ENCODE measurements around the gene MUC5AC. TPM values are rescaled to one million over a fixed set of nuclear protein-coding genes. Genes with fewer than 3 reads are reported as not detected.

MUC5AC gene, protein sequence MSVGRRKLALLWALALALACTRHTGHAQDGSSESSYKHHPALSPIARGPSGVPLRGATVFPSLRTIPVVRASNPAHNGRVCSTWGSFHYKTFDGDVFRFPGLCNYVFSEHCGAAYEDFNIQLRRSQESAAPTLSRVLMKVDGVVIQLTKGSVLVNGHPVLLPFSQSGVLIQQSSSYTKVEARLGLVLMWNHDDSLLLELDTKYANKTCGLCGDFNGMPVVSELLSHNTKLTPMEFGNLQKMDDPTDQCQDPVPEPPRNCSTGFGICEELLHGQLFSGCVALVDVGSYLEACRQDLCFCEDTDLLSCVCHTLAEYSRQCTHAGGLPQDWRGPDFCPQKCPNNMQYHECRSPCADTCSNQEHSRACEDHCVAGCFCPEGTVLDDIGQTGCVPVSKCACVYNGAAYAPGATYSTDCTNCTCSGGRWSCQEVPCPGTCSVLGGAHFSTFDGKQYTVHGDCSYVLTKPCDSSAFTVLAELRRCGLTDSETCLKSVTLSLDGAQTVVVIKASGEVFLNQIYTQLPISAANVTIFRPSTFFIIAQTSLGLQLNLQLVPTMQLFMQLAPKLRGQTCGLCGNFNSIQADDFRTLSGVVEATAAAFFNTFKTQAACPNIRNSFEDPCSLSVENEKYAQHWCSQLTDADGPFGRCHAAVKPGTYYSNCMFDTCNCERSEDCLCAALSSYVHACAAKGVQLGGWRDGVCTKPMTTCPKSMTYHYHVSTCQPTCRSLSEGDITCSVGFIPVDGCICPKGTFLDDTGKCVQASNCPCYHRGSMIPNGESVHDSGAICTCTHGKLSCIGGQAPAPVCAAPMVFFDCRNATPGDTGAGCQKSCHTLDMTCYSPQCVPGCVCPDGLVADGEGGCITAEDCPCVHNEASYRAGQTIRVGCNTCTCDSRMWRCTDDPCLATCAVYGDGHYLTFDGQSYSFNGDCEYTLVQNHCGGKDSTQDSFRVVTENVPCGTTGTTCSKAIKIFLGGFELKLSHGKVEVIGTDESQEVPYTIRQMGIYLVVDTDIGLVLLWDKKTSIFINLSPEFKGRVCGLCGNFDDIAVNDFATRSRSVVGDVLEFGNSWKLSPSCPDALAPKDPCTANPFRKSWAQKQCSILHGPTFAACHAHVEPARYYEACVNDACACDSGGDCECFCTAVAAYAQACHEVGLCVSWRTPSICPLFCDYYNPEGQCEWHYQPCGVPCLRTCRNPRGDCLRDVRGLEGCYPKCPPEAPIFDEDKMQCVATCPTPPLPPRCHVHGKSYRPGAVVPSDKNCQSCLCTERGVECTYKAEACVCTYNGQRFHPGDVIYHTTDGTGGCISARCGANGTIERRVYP (N-terminal part only)
- 0.11 TPM for total RNA-seq

DNA sequence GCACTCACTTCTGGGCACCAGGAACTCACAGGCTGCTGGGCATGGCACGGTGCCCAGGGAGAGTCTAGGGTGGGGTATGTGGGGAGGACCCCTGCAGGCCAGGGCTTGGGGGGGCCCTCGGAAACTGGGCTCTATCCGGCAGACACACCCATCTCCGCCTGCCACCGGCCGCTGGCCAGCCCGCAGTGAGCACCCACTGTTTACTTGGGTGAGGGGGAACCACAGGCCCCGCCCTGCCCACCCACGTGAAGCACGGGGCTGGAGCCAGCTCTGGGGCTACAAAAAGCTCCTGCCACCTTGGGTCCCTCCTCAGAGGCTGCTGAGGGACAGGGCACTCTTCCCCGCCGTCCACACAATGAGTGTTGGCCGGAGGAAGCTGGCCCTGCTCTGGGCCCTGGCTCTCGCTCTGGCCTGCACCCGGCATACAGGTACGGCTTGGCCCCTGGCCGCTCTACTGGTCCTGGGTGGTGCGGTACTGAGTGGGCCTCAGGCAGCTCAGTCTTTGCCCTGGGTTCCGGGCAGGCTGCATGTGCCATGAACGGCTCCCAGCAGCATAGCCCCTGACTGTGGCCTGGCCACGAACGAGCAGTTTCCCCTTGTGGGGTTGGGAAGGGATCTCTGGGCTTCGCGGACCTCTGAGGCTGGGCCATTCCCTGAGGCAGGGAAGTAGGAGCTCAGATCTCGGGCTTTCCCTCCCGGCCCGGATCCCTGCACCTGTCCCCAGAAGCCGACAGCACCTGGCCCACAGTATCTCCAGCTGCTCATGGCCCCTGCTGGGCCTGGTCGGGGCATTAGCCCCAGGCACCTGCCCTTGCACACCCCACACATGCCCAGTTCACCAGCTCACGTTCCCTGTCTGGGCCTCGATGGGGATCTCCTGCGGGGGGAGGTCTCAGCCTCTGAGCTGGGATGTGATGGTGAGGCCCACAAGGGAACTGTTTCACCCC lies at the start of gene MUC5AC:
TSS of gene MUC5AC (plus strand) at position 309 of the 947 bp plus-strand sequence. CDS start at position 356, 47 bp downstream.
- H3K9me3 ChIP-seq: no peaks in the 10 kb centered on the region
- H3K4me3 ChIP-seq: no peak within 1 kb of the TSS
- no peak for TF ChIP-seq CTCF (IDR thresholded peaks at IDR 0.05)
- no peaks in the 10 kb centered on the region for H3K36me3 ChIP-seq
- no peak within 1 kb of the TSS for H3K27ac ChIP-seq
- no peaks in the 10 kb centered on the region for H3K27me3 ChIP-seq
- H3K4me1 ChIP-seq: no peaks in the 10 kb centered on the region
- intact Hi-C loops (cut with DNase I): no loop called here
- no peak for DNase-seq (ENCODE audit: low spot score in 2 of 2)

- intact Hi-C loops (cut with DNase I): no loop called here
- TF ChIP-seq CTCF (IDR thresholded peaks at IDR 0.05): no peak
- H3K27me3 ChIP-seq: no peaks in the 10 kb centered on the region
- no peaks in the 10 kb centered on the region for H3K9me3 ChIP-seq
- no peaks in the 10 kb centered on the region for H3K36me3 ChIP-seq
- H3K4me1 ChIP-seq: no peaks in the 10 kb centered on the region
- no peak for DNase-seq (ENCODE audit: low spot score in 2 of 2)
- no peak overlapping the region for H3K27ac ChIP-seq
- H3K4me3 ChIP-seq: no peak overlapping the region
These were observed 49.4 kb upstream of the MUC5AC start for GRCh38 chr11:1108246-1108900.

DNA sequence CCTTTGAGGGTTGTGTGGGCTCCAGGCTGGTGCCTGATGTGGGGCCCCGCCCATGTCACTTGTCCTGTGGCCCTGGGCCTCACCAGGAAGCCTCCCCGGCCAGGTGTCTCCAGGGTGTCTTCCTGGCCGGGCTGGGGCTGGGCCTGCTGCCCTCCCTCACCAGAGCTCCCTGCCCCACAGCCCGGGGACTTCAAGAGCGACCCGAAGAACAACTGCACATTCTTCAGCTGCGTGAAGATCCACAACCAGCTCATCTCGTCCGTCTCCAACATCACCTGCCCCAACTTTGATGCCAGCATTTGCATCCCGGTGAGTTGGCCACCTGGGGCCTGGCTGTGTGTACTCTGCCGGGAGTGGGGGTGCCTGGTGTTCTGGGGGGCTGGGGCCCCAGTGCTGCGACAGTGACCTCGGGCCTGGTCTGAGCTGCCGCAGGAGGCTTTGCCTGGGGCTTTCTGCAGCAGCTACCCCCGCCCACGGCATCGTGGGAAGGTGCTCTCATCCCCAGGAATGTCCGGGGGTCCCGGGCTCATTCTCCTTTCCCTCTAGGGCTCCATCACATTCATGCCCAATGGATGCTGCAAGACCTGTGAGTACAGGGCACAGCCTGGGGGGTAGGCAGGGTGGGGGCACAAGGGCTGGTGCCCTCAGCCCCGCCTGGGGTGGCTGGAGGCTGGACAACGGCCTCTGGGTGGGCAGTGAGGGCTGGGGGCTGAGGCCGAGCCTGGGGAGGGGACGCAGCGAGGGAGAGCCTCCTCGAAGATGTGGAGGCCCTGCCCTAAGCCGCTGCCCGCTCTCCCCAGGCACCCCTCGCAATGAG lies 48.4 kb upstream of the MUC5AC start:
- intact Hi-C loops (cut with DNase I): no loop called here
- Histone ChIP-seq H3K4me1 (no peaks in the 10 kb centered on the region), H3K36me3 (no peaks in the 10 kb centered on the region), H3K9me3 (no peaks in the 10 kb centered on the region), H3K4me3 (no peak overlapping the region), H3K27ac (no peak overlapping the region), H3K27me3 (no peaks in the 10 kb centered on the region)
- no peak for DNase-seq (ENCODE audit: low spot score in 2 of 2)
- no peak for TF ChIP-seq CTCF (IDR thresholded peaks at IDR 0.05)

DNA sequence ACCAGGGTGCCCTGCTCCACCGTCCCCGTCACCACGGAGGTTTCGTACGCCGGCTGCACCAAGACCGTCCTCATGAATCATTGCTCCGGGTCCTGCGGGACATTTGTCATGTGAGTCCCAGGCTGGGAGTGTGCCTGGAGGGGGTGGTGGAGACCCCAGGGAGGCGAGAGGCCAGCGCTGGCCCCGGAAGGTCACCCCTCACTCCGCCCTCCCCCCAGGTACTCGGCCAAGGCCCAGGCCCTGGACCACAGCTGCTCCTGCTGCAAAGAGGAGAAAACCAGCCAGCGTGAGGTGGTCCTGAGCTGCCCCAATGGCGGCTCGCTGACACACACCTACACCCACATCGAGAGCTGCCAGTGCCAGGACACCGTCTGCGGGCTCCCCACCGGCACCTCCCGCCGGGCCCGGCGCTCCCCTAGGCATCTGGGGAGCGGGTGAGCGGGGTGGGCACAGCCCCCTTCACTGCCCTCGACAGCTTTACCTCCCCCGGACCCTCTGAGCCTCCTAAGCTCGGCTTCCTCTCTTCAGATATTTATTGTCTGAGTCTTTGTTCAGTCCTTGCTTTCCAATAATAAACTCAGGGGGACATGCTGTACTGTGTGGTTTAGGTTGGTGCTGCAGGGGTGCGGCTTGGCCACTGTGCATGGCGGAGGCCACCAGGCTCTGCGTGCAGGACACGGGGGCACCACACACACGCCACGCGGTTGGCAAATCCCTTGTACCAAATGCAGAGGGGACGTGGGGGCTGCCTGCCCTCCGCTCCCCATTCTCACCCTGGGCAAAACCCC lies 47.6 kb upstream of the MUC5AC start:
- no peaks in the 10 kb centered on the region for H3K4me1 ChIP-seq
- no peaks in the 10 kb centered on the region for H3K9me3 ChIP-seq
- no peaks in the 10 kb centered on the region for H3K27me3 ChIP-seq
- H3K27ac ChIP-seq: no peak overlapping the region
- no peak overlapping the region for H3K4me3 ChIP-seq
- intact Hi-C loops (cut with DNase I): no loop called here
- TF ChIP-seq CTCF (IDR thresholded peaks at IDR 0.05): no peak
- DNase-seq (ENCODE audit: low spot score in 2 of 2): no peak
- no peaks in the 10 kb centered on the region for H3K36me3 ChIP-seq

Data from ascending aorta (tissue), 2 donors.